ENCODE results near the gene SKP2.

DNA sequence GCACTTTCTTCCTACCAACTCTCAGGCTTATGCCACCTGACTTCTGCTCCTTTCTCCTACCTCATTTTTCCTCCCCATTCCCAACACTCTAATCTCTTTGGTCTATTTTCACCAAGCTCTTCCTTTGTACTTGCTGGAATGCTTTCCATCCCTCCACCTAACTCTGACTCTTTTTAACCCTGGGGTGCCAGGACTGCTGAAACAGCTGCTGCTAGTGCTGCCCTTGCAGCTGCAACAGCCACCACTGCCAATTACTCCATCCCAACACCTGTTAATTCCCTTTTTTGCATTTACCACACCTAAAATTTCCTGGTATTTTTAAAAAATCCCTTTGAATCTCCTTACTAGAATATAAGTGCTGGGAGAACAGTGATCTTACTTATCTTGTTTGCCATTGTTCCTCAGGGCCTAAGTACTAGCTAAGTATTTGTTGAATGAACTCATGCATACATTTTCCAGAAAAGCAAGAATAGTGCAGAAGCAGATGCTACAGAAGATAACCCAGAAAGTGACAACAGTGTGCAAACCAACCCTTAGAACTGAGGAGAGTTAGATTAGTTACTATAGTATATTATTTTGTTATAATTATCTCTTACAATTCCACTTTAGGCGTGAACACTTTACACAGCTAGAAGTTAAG is 78.4 kb downstream of the SKP2 start:
- TF ChIP-seq TAF1 (IDR thresholded peaks at IDR 0.05; ENCODE audit: low read depth) (no peak), CEBPB (IDR thresholded peaks at IDR 0.05) (no peak), RAD21 (IDR thresholded peaks at IDR 0.05; ENCODE audit: low read depth) (no peak), NFIC (IDR thresholded peaks at IDR 0.05) (no peak)
- TF ChIP-seq, protein P1, sequence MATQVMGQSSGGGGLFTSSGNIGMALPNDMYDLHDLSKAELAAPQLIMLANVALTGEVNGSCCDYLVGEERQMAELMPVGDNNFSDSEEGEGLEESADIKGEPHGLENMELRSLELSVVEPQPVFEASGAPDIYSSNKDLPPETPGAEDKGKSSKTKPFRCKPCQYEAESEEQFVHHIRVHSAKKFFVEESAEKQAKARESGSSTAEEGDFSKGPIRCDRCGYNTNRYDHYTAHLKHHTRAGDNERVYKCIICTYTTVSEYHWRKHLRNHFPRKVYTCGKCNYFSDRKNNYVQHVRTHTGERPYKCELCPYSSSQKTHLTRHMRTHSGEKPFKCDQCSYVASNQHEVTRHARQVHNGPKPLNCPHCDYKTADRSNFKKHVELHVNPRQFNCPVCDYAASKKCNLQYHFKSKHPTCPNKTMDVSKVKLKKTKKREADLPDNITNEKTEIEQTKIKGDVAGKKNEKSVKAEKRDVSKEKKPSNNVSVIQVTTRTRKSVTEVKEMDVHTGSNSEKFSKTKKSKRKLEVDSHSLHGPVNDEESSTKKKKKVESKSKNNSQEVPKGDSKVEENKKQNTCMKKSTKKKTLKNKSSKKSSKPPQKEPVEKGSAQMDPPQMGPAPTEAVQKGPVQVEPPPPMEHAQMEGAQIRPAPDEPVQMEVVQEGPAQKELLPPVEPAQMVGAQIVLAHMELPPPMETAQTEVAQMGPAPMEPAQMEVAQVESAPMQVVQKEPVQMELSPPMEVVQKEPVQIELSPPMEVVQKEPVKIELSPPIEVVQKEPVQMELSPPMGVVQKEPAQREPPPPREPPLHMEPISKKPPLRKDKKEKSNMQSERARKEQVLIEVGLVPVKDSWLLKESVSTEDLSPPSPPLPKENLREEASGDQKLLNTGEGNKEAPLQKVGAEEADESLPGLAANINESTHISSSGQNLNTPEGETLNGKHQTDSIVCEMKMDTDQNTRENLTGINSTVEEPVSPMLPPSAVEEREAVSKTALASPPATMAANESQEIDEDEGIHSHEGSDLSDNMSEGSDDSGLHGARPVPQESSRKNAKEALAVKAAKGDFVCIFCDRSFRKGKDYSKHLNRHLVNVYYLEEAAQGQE (IDR thresholded peaks at IDR 0.05; ENCODE audit: low read depth) = no peak
